ENCODE data around the gene PDE8A.

Gene PDE8A

GRCh38 chr15:84987949-84988624 is 6.4 kb downstream of the PDE8A start:
- TF ChIP-seq CTCF (IDR thresholded peaks at IDR 0.05; ENCODE audit: unreplicated experiment in 3 of 3): no peak
- no peaks in the 10 kb centered on the region for H3K36me3 Mint-ChIP-seq (ENCODE audit: low read depth)
- H3K27me3 Mint-ChIP-seq (ENCODE audit: low read depth): peaks cover 11% of the 10 kb centered on the region
- H3K27ac Mint-ChIP-seq: no peak overlapping the region
- H3K4me3 Mint-ChIP-seq: no peak overlapping the region
- no peaks in the 10 kb centered on the region for H3K9me3 Mint-ChIP-seq
- H3K4me1 Mint-ChIP-seq: peaks cover 12% of the 10 kb centered on the region

GRCh38 chr15:84988909-84989644 is 7.4 kb downstream of the PDE8A start:
- Mint-ChIP-seq H3K4me3 (no peak overlapping the region), H3K36me3 (ENCODE audit: low read depth) (no peaks in the 10 kb centered on the region), H3K4me1 (peaks cover 8% of the 10 kb centered on the region), H3K27me3 (ENCODE audit: low read depth) (peaks cover under 1% of the 10 kb centered on the region), H3K9me3 (no peaks in the 10 kb centered on the region), H3K27ac (no peak overlapping the region)
- TF ChIP-seq CTCF (IDR thresholded peaks at IDR 0.05; ENCODE audit: unreplicated experiment in 3 of 3): no peak

DNA sequence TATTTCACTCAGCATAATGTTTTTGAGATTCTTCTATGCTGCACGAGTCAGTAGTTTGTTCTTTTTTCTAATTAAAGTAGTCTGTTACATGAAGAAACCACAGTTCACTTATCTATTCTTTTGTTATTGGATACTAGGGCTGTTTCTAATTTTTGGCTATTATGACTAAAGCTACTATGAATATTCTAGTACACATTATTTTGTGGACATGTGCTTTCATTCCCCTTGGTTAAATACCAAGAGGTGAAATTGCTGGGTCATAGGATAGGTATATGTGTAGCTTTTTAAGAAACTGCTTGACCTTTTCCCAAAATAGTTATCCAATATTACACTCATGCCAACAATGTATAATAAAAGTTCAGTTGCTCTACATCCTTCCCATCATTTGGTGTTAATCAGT is 8.9 kb downstream of the PDE8A start:
- Mint-ChIP-seq H3K9me3 (no peaks in the 10 kb centered on the region), H3K27me3 (ENCODE audit: low read depth) (no peaks in the 10 kb centered on the region), H3K27ac (no peak overlapping the region), H3K36me3 (ENCODE audit: low read depth) (no peaks in the 10 kb centered on the region), H3K4me1 (peaks cover 2% of the 10 kb centered on the region), H3K4me3 (no peak overlapping the region)
- no peak for TF ChIP-seq CTCF (IDR thresholded peaks at IDR 0.05; ENCODE audit: unreplicated experiment in 3 of 3)

GRCh38 chr15:84991014-84991712 is 9.5 kb downstream of the PDE8A start:
- H3K27ac Mint-ChIP-seq: no peak overlapping the region
- no peaks in the 10 kb centered on the region for H3K4me1 Mint-ChIP-seq

DNA sequence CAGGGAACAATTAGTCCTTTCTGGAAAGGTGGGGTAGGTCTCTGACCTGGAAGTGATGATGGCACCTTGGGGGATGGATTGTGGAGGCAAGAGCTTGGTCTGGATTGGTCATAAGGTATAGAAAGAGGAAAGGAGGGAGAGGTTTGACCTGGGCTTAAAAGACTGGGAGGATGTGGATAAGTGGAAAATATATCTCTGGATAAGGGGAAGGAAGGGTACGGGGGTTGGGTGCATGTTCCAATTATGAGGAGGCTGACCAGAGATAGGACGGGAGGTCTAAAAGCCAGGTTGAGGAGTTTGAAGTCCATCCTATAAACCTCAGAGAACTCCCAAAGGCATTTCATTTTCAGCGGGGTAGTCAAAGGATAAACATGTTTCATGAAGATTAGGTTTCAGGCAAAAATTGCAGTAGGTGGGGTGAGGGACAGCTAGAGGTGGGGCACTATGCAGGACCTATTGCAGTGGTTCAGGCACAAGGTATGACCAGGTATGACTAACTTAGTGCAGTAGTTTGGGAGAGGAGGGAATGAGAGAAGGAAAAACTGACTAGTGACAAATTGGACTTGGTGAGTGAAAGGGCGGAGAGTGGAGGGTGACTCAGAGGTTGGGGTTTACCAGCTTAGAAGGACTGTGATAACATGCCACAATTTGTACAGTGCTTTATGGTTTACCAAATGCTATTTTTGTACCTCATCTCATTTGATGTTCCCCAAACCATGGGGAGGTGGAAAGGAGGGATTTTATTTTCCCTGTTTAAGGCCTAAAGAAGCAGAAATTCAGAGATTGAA is 10.7 kb downstream of the PDE8A start:
- Mint-ChIP-seq H3K36me3 (ENCODE audit: low read depth) (no peaks in the 10 kb centered on the region), H3K4me1 (no peaks in the 10 kb centered on the region), H3K27ac (no peak overlapping the region), H3K9me3 (no peaks in the 10 kb centered on the region), H3K27me3 (ENCODE audit: low read depth) (no peaks in the 10 kb centered on the region), H3K4me3 (no peak overlapping the region)
- no peak for TF ChIP-seq CTCF (IDR thresholded peaks at IDR 0.05; ENCODE audit: unreplicated experiment in 3 of 3)

More at GRCh38 chr15:84991014-84991712, 9.5 kb downstream of the PDE8A start:
- TF ChIP-seq CTCF (IDR thresholded peaks at IDR 0.05; ENCODE audit: unreplicated experiment in 3 of 3): no peak
- Mint-ChIP-seq H3K4me3 (no peak overlapping the region), H3K36me3 (ENCODE audit: low read depth) (no peaks in the 10 kb centered on the region), H3K27me3 (ENCODE audit: low read depth) (no peaks in the 10 kb centered on the region), H3K9me3 (no peaks in the 10 kb centered on the region)
